Measurements from ENCODE around the gene PPP3CA.

Gene PPP3CA

GRCh38 chr4:101347267-101347556, at the start of gene PPP3CA:
PPP3CA (minus strand) TSS chr4:101347526.
- Histone ChIP-seq H3K79me2 (peaks cover 3% of the 10 kb centered on the region), H3K27ac (peak within 1 kb of the TSS; percentile 97), H3K4me2 (ENCODE audit: low read length) (peak within 1 kb of the TSS; percentile 92), H3K9ac (peak within 1 kb of the TSS; percentile 19), H3K27me3 (ENCODE audit: control insufficient read depth, insufficient read depth, low read length) (no peaks in the 10 kb centered on the region), H3K4me1 (peaks cover 7% of the 10 kb centered on the region), H3K36me3 (ENCODE audit: control insufficient read depth, insufficient read depth, low read length) (no peaks in the 10 kb centered on the region), H3K4me3 (ENCODE audit: low read depth, low read length) (peak within 1 kb of the TSS; percentile 91), H3K9me3 (ENCODE audit: control insufficient read depth, low read length) (no peaks in the 10 kb centered on the region), H2AFZ (peak within 1 kb of the TSS; percentile 98)
- TF ChIP-seq CTCF (IDR thresholded peaks at IDR 0.05) = no peak

- Histone ChIP-seq H3K27ac (no peak overlapping the region), H3K79me2 (no peaks in the 10 kb centered on the region), H3K4me1 (no peaks in the 10 kb centered on the region), H3K9ac (no peak overlapping the region), H3K9me3 (ENCODE audit: control insufficient read depth, low read length) (no peaks in the 10 kb centered on the region), H3K4me2 (ENCODE audit: low read length) (no peak overlapping the region), H2AFZ (no peak overlapping the region), H3K27me3 (ENCODE audit: control insufficient read depth, insufficient read depth, low read length) (no peaks in the 10 kb centered on the region), H3K36me3 (ENCODE audit: control insufficient read depth, insufficient read depth, low read length) (no peaks in the 10 kb centered on the region), H3K4me3 (ENCODE audit: low read depth, low read length) (no peak overlapping the region)
- no peak for TF ChIP-seq CTCF (IDR thresholded peaks at IDR 0.05)
Observed at GRCh38 chr4:101393256-101393655, 45.9 kb upstream of the PPP3CA start.

- Histone ChIP-seq H3K36me3 (ENCODE audit: control insufficient read depth, insufficient read depth, low read length) (no peaks in the 10 kb centered on the region), H3K4me2 (ENCODE audit: low read length) (no peak overlapping the region), H3K9ac (no peak overlapping the region), H3K4me3 (ENCODE audit: low read depth, low read length) (no peak overlapping the region), H2AFZ (no peak overlapping the region), H3K4me1 (no peaks in the 10 kb centered on the region), H3K27me3 (ENCODE audit: control insufficient read depth, insufficient read depth, low read length) (no peaks in the 10 kb centered on the region), H3K9me3 (ENCODE audit: control insufficient read depth, low read length) (no peaks in the 10 kb centered on the region), H3K79me2 (no peaks in the 10 kb centered on the region), H3K27ac (no peak overlapping the region)
- TF ChIP-seq CTCF (IDR thresholded peaks at IDR 0.05) = no peak
Observed at GRCh38 chr4:101370663-101371210, 23.4 kb upstream of the PPP3CA start.

GRCh38 chr4:101367201-101367600, 19.9 kb upstream of the PPP3CA start:
- H3K27ac ChIP-seq = no peak overlapping the region
- no peak overlapping the region for H3K9ac ChIP-seq
- no peaks in the 10 kb centered on the region for H3K79me2 ChIP-seq
- no peaks in the 10 kb centered on the region for H3K9me3 ChIP-seq (ENCODE audit: control insufficient read depth, low read length)
- TF ChIP-seq CTCF (IDR thresholded peaks at IDR 0.05) = no peak
- H3K36me3 ChIP-seq (ENCODE audit: control insufficient read depth, insufficient read depth, low read length) = no peaks in the 10 kb centered on the region
- H2AFZ ChIP-seq = no peak overlapping the region
- no peaks in the 10 kb centered on the region for H3K27me3 ChIP-seq (ENCODE audit: control insufficient read depth, insufficient read depth, low read length)
- H3K4me1 ChIP-seq = no peaks in the 10 kb centered on the region
- no peak overlapping the region for H3K4me2 ChIP-seq (ENCODE audit: low read length)
- H3K4me3 ChIP-seq (ENCODE audit: low read depth, low read length) = no peak overlapping the region

- H3K4me1 ChIP-seq = no peaks in the 10 kb centered on the region
- H3K79me2 ChIP-seq = no peaks in the 10 kb centered on the region
- no peak overlapping the region for H3K9ac ChIP-seq
- no peaks in the 10 kb centered on the region for H3K36me3 ChIP-seq (ENCODE audit: control insufficient read depth, insufficient read depth, low read length)
- H3K27ac ChIP-seq = no peak overlapping the region
- no peak for TF ChIP-seq CTCF (IDR thresholded peaks at IDR 0.05)
- H3K4me3 ChIP-seq (ENCODE audit: low read depth, low read length) = no peak overlapping the region
- H3K4me2 ChIP-seq (ENCODE audit: low read length) = no peak overlapping the region
- no peaks in the 10 kb centered on the region for H3K9me3 ChIP-seq (ENCODE audit: control insufficient read depth, low read length)
- no peaks in the 10 kb centered on the region for H3K27me3 ChIP-seq (ENCODE audit: control insufficient read depth, insufficient read depth, low read length)
- H2AFZ ChIP-seq = no peak overlapping the region
Observed at GRCh38 chr4:101366331-101366730, 19.0 kb upstream of the PPP3CA start.
